Keratinocyte (primary cell): ENCODE data around the gene IQCK. TPM values are rescaled to one million over a fixed set of nuclear protein-coding genes. Genes with fewer than 3 reads are reported as not detected.

Source experiments
- DNase-seq: peaks from one replicate; pipeline ENCODE4 v3.0.0-alpha.2; 2011; ENCODE audit warnings: low read depth, missing footprints, low spot score
- FAIRE-seq: peaks from 2 replicates; lab custom pipeline; 2011; peaks lifted over from hg19 to GRCh38; lab: Jason Lieb, UNC
- H2AFZ ChIP-seq: 2 replicates; pipeline ENCODE4 v1.6.0; 2012; ENCODE audit warnings: low read length, control low read depth, inconsistent platforms; ENCODE audit not compliant: control insufficient read depth
- H3K27ac ChIP-seq: 2 replicates; pipeline ENCODE4 v1.5.1; 2011; ENCODE audit warnings: low read length; ENCODE audit not compliant: control insufficient read depth, insufficient read depth
- H3K27me3 ChIP-seq: 3 replicates; pipeline ENCODE4 v1.6.0; 2011; ENCODE audit warnings: low read length; ENCODE audit not compliant: control insufficient read depth, insufficient read depth; ENCODE audit errors: extremely low read depth
- H3K36me3 ChIP-seq, 2 experiments: 2 replicates in 1 of 2; 3 replicates in 1 of 2; pipeline ENCODE4 v1.5.1; 2011; ENCODE audit warnings: low read length in 2 of 2, mild to moderate bottlenecking in 1 of 2; ENCODE audit not compliant: control insufficient read depth in 2 of 2, insufficient read depth in 2 of 2; ENCODE audit errors: extremely low read depth in 1 of 2
- H3K4me1 ChIP-seq: 3 replicates; pipeline ENCODE4 v1.5.1; 2011; ENCODE audit warnings: low read length; ENCODE audit not compliant: control insufficient read depth, insufficient read depth; ENCODE audit errors: extremely low read depth
- H3K4me2 ChIP-seq: 3 replicates; pipeline ENCODE4 v1.6.0; 2011; ENCODE audit warnings: low read depth, low read length; ENCODE audit not compliant: control insufficient read depth, insufficient read depth; ENCODE audit errors: extremely low read depth
- H3K4me3 ChIP-seq, 3 experiments: fragments of 200-600 bp in 1 of 3; sonication (generic) in 1 of 3; 2 replicates in 2 of 3; 3 replicates in 1 of 3; pipeline ENCODE4 v1.5.1; 2011 to 2016; ENCODE audit warnings: low read length in 3 of 3, mild to moderate bottlenecking in 3 of 3, control low read depth in 2 of 3, inconsistent platforms in 1 of 3, low read depth in 1 of 3, mixed read lengths in 1 of 3, mixed run types in 1 of 3, moderate library complexity in 1 of 3; ENCODE audit not compliant: control insufficient read depth in 2 of 3, insufficient read depth in 2 of 3; ENCODE audit errors: extremely low read depth in 1 of 3
- H3K79me2 ChIP-seq: 2 replicates; pipeline ENCODE4 v1.6.0; 2012; ENCODE audit warnings: low read length; ENCODE audit not compliant: control insufficient read depth, insufficient read depth
- H3K9ac ChIP-seq: 3 replicates; pipeline ENCODE4 v1.6.0; 2011; ENCODE audit warnings: low read length; ENCODE audit not compliant: control insufficient read depth, insufficient read depth; ENCODE audit errors: extremely low read depth
- H3K9me1 ChIP-seq: 3 replicates; pipeline ENCODE4 v1.6.0; 2011; ENCODE audit warnings: low read length; ENCODE audit not compliant: control insufficient read depth, insufficient read depth; ENCODE audit errors: extremely low read depth
- H3K9me3 ChIP-seq: 2 replicates; pipeline ENCODE4 v1.5.1; 2012; ENCODE audit warnings: low read depth, low read length; ENCODE audit not compliant: control insufficient read depth
- H4K20me1 ChIP-seq: 3 replicates; pipeline ENCODE4 v1.6.0; 2011; ENCODE audit warnings: low read length; ENCODE audit not compliant: control insufficient read depth, insufficient read depth; ENCODE audit errors: extremely low read depth
- EZH2 ChIP-seq: IDR thresholded peaks from one replicate; pipeline ENCODE4 v1.6.1; 2012; ENCODE audit warnings: inconsistent platforms, mild to moderate bottlenecking, low read length, moderate library complexity
- dilution Hi-C: fragments of 300-500 bp; cut with MboI; formaldehyde crosslinking; loops from one replicate; pipeline ENCODE4 v1.7.0; 2020; ENCODE audit warnings: low sequenced_read_pairs; ENCODE audit not compliant: extremely low pct_ligation_motif_present
- polyA plus RNA-seq, 5 experiments: library from polyadenylated mRNA; depleted of rRNA in 3 of 5; stranded (reverse) in 3 of 5; stranded (forward) in 1 of 5; unstranded in 1 of 5; fragments of >200 nt; gene quantifications; 1 replicate in 1 of 5; 2 replicates in 3 of 5; 3 replicates in 1 of 5; pipeline versions ENCODE4 v1.2.1 to v1.2.3, GENCODE V29; 2011 to 2012; ENCODE audit warnings: missing spikeins in 2 of 5, low read depth in 1 of 5, low replicate concordance in 1 of 5
- TF ChIP-seq, protein P1 (sequence below), 3 experiments: IDR thresholded peaks in 1 of 3; conservative IDR thresholded peaks in 1 of 3; optimal IDR thresholded peaks in 1 of 3; 2 replicates in 2 of 3; 3 replicates in 1 of 3; pipeline versions ENCODE3 to v1.5.1; 2011; ENCODE audit warnings: low read length in 3 of 3, mild to moderate bottlenecking in 3 of 3, moderate library complexity in 2 of 3, control low read depth in 1 of 3, inconsistent platforms in 1 of 3; ENCODE audit not compliant: insufficient read depth in 2 of 3; ENCODE audit errors: extremely low read depth in 1 of 3

IQCK gene
- polyA plus RNA-seq, 1 donor (not counting 4 experiments of a cell fraction or from before 2014, with no cell fraction given): 9.7 TPM

GRCh38 chr16:19735074-19735867, 17.2 kb downstream of the IQCK start:
- Histone ChIP-seq H3K36me3 (peaks cover 2 to 4% of the 10 kb centered on the region in 2 experiments), H3K4me3 (no peak overlapping the region), H3K9me3 (no peaks in the 10 kb centered on the region), H3K9me1 (no peaks in the 10 kb centered on the region), H3K27me3 (no peaks in the 10 kb centered on the region), H3K9ac (no peak overlapping the region), H3K4me2 (no peak overlapping the region), H3K27ac (no peak overlapping the region), H4K20me1 (no peaks in the 10 kb centered on the region), H3K4me1 (no peaks in the 10 kb centered on the region), H3K79me2 (no peaks in the 10 kb centered on the region), H2AFZ (no peak overlapping the region)
- DNase-seq (no peak), FAIRE-seq (no peak)
- dilution Hi-C loops: no loop called here
- TF ChIP-seq, protein P1, sequence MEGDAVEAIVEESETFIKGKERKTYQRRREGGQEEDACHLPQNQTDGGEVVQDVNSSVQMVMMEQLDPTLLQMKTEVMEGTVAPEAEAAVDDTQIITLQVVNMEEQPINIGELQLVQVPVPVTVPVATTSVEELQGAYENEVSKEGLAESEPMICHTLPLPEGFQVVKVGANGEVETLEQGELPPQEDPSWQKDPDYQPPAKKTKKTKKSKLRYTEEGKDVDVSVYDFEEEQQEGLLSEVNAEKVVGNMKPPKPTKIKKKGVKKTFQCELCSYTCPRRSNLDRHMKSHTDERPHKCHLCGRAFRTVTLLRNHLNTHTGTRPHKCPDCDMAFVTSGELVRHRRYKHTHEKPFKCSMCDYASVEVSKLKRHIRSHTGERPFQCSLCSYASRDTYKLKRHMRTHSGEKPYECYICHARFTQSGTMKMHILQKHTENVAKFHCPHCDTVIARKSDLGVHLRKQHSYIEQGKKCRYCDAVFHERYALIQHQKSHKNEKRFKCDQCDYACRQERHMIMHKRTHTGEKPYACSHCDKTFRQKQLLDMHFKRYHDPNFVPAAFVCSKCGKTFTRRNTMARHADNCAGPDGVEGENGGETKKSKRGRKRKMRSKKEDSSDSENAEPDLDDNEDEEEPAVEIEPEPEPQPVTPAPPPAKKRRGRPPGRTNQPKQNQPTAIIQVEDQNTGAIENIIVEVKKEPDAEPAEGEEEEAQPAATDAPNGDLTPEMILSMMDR (optimal IDR thresholded peaks at IDR 0.05 in 1 of 3, IDR thresholded peaks at IDR 0.05 in 1 of 3, conservative IDR thresholded peaks at IDR 0.05 in 1 of 3; ENCODE audit: extremely low read depth in 1 of 3, insufficient read depth in 2 of 3, low read length in 3 of 3): no peak
- no peak for TF ChIP-seq EZH2

DNA sequence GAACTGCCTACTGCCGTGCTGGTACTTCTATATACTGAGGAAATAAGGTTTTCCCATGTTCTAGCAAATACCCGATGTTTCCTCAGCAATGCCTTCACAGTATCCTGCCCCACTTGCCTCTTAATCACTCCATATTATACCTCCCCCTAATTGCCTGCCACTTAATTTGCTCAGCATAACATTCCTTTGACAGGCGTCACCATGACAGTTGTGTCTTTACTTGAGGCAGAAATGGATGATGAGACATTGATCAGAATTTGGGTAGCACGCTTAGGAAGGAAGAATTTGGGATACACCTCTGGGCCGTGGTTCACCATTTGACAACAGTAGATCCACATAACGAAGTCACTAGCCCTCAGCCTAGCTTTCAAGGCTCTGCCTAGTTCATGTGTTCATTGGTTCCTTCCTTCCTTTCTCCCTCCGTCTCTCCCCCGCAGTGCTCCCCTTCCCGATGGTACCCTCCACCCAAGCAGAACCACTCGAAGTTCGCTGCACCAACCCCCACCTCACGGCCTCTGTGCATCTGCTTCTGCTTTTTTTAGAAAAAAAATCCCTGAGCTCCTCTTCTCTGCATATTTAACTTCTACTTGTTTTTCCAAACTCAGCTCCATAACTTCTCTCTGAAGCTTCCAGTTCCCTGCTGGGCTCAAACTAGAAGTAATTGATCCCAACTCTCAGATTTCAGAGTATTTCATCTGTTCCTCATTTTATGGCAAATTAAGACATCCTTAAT, 19.4 kb downstream of the IQCK start:
- Histone ChIP-seq H3K27ac (no peak overlapping the region), H3K9ac (no peak overlapping the region), H3K4me3 (no peak overlapping the region), H3K4me1 (no peaks in the 10 kb centered on the region), H3K9me3 (no peaks in the 10 kb centered on the region), H3K9me1 (no peaks in the 10 kb centered on the region), H3K36me3 (peaks cover 2 to 4% of the 10 kb centered on the region in 2 experiments), H3K79me2 (no peaks in the 10 kb centered on the region), H3K4me2 (no peak overlapping the region), H4K20me1 (no peaks in the 10 kb centered on the region), H2AFZ (no peak overlapping the region), H3K27me3 (no peaks in the 10 kb centered on the region)
- no peak for FAIRE-seq
- dilution Hi-C loops: no loop called here
- DNase-seq: no peak
- TF ChIP-seq EZH2: no peak
- TF ChIP-seq, protein P1 (optimal IDR thresholded peaks at IDR 0.05 in 1 of 3, IDR thresholded peaks at IDR 0.05 in 1 of 3, conservative IDR thresholded peaks at IDR 0.05 in 1 of 3; ENCODE audit: extremely low read depth in 1 of 3, insufficient read depth in 2 of 3, low read length in 3 of 3): no peak
